GM12865 (cell line): ENCODE data around the gene TRIM31.

ENCODE experiments used
- DNase-seq: peaks from one replicate; pipeline ENCODE4 v3.0.0; 2010; ENCODE audit warnings: low read depth
- H3K4me3 ChIP-seq: 2 replicates; pipeline ENCODE4 v1.5.1; 2011; ENCODE audit warnings: mild to moderate bottlenecking, low read depth, low read length, control low read depth
- CTCF ChIP-seq: IDR thresholded peaks from 2 replicates; pipeline ENCODE4 v1.5.1; 2011; ENCODE audit warnings: low read length, control low read depth, low read depth, inconsistent platforms; ENCODE audit not compliant: insufficient read depth; ENCODE audit errors: missing control alignments

TRIM31 gene

GRCh38 chr6:30060606-30061091 is 52.2 kb downstream of the TRIM31 start:
- TF ChIP-seq CTCF: no peak
- DNase-seq: peak; percentile 26
- peak overlapping the region; percentile 70 for H3K4me3 ChIP-seq

- H3K4me3 ChIP-seq: no peak overlapping the region
- DNase-seq: no peak
- TF ChIP-seq CTCF: no peak
Measured at GRCh38 chr6:30055513-30055912, 57.4 kb downstream of the TRIM31 start.

GRCh38 chr6:30053682-30054081 is 59.2 kb downstream of the TRIM31 start:
- TF ChIP-seq CTCF: no peak
- H3K4me3 ChIP-seq: no peak overlapping the region
- DNase-seq: no peak
